HG03439 (cell line): ENCODE measurements around the gene C5AR2.
"Not testable (repeated sequence)": the region's sequence is repeated elsewhere in the genome, so short reads cannot be mapped to it uniquely, and the experiment has no call there.

ENCODE experiments used
- ATAC-seq: cut with Tn5 transposase; IDR thresholded peaks from one replicate; pipeline ENCODE4 v1.9.1; 2021; ENCODE audit warnings: mild to moderate bottlenecking, moderate library complexity; ENCODE audit not compliant: unreplicated experiment

C5AR2 gene

GRCh38 chr19:47331931-47332547 lies at the start of gene C5AR2:
Gene C5AR2 (plus strand): TSS chr19:47332175. CDS start chr19:47340800, 8,625 bp downstream.
- ATAC-seq: no peak

GRCh38 chr19:47283405-47284059 lies 48.4 kb upstream of the C5AR2 start:
- no peak for ATAC-seq

- ATAC-seq: no peak
These were observed 47.6 kb upstream of the C5AR2 start for GRCh38 chr19:47284324-47284899.

GRCh38 chr19:47296036-47296435 lies 35.9 kb upstream of the C5AR2 start:
- ATAC-seq: no peak

GRCh38 chr19:47300867-47301266 lies 31.1 kb upstream of the C5AR2 start:
- ATAC-seq: not testable (repeated sequence)

GRCh38 chr19:47302249-47302648 lies 29.7 kb upstream of the C5AR2 start:
- no peak for ATAC-seq

- ATAC-seq: no peak
These were observed 28.0 kb upstream of the C5AR2 start for GRCh38 chr19:47303966-47304365.

GRCh38 chr19:47305309-47305751 lies 26.6 kb upstream of the C5AR2 start:
- ATAC-seq: no peak

- no peak for ATAC-seq
These were observed 25.7 kb upstream of the C5AR2 start for GRCh38 chr19:47306303-47306702.

- ATAC-seq: no peak
These were observed 22.9 kb upstream of the C5AR2 start for GRCh38 chr19:47309038-47309437.

GRCh38 chr19:47309608-47310007 lies 22.4 kb upstream of the C5AR2 start, which contains the start of gene C5AR1:
Gene C5AR1 (plus strand): TSS chr19:47309861. CDS start chr19:47309896, 35 bp downstream.
- no peak for ATAC-seq

GRCh38 chr19:47310323-47310722 lies 21.7 kb upstream of the C5AR2 start:
- ATAC-seq: no peak

GRCh38 chr19:47310819-47311218 lies 21.2 kb upstream of the C5AR2 start:
- ATAC-seq: no peak

GRCh38 chr19:47312366-47313006 lies 19.5 kb upstream of the C5AR2 start:
- ATAC-seq: no peak

GRCh38 chr19:47313754-47314295 lies 18.1 kb upstream of the C5AR2 start:
- no peak for ATAC-seq

GRCh38 chr19:47315125-47315821 lies 16.7 kb upstream of the C5AR2 start:
- no peak for ATAC-seq

- no peak for ATAC-seq
These were observed 15.5 kb upstream of the C5AR2 start for GRCh38 chr19:47316513-47316912.

GRCh38 chr19:47319923-47320871 lies 11.8 kb upstream of the C5AR2 start:
- ATAC-seq: no peak

GRCh38 chr19:47321630-47322029 lies 10.3 kb upstream of the C5AR2 start:
- ATAC-seq: no peak

- ATAC-seq: no peak
These were observed 9.9 kb upstream of the C5AR2 start for GRCh38 chr19:47322058-47322457.
